Stimulated activated CD8-positive, alpha-beta memory T cell treated with anti-CD3 and anti-CD28 coated beads, Interleukin-2, amount 100 ng/mL, for 48 hours (primary cell): Measurements from ENCODE around the gene SEPHS2.
A peak's percentile ranks its signal among the peaks of the same experiment; 100 is the strongest.

Source experiments
- DNase-seq, 2 donors: peaks; one replicate each; pipeline ENCODE4 v3.0.0-alpha.2; 2020; ENCODE audit warnings: low read depth in 2 of 2

The SEPHS2 gene

GRCh38 chr16:30429678-30430427 is 15.8 kb downstream of the SEPHS2 start, which contains the start of gene DCTPP1:
TSS of gene DCTPP1 (minus strand) at chr16:30430030. CDS start at chr16:30429980, 50 bp downstream.
- peak; percentile 91 to 96 for DNase-seq

- no peak for DNase-seq
Observed at GRCh38 chr16:30429418-30429677, 16.3 kb downstream of the SEPHS2 start.

- DNase-seq: no peak
Observed at GRCh38 chr16:30428055-30428454, 17.6 kb downstream of the SEPHS2 start.

- no peak for DNase-seq
Observed at GRCh38 chr16:30421010-30421409, 24.7 kb downstream of the SEPHS2 start.

GRCh38 chr16:30418350-30419181 is 27.1 kb downstream of the SEPHS2 start:
- no peak for DNase-seq

GRCh38 chr16:30417529-30418349 is 27.9 kb downstream of the SEPHS2 start:
- DNase-seq: peak; percentile 83 to 86

GRCh38 chr16:30416624-30417528 is 28.8 kb downstream of the SEPHS2 start:
- DNase-seq: no peak

GRCh38 chr16:30416047-30416603 is 29.5 kb downstream of the SEPHS2 start:
- no peak for DNase-seq

GRCh38 chr16:30414159-30414558 is 31.5 kb downstream of the SEPHS2 start:
- DNase-seq: no peak

GRCh38 chr16:30413112-30413806 is 32.4 kb downstream of the SEPHS2 start:
- DNase-seq: no peak

GRCh38 chr16:30409125-30410060 is 36.3 kb downstream of the SEPHS2 start:
- DNase-seq: peak; percentile 87 to 90

- DNase-seq: no peak
Observed at GRCh38 chr16:30407804-30408534, 37.7 kb downstream of the SEPHS2 start.

- DNase-seq: peak; percentile 92 to 96
Observed at GRCh38 chr16:30407102-30407803, 38.4 kb downstream of the SEPHS2 start, which contains the start of gene ZNF771. TSS of gene ZNF771 (plus strand) at chr16:30407606. CDS start at chr16:30408054, 448 bp downstream.

GRCh38 chr16:30406795-30407101 is 38.9 kb downstream of the SEPHS2 start:
- DNase-seq: no peak

- no peak for DNase-seq
Observed at GRCh38 chr16:30401768-30402425, 43.8 kb downstream of the SEPHS2 start.

GRCh38 chr16:30399435-30400186 is 46.1 kb downstream of the SEPHS2 start:
- DNase-seq: no peak
